Fibroblast of lung (primary cell): ENCODE data around the gene LUZP4. TPM values are rescaled to one million over a fixed set of nuclear protein-coding genes. Genes with fewer than 3 reads are reported as not detected.

Experiments
- DNase-seq, 2 donors: peaks; one replicate each; pipeline versions ENCODE4 v3.0.0 to v3.0.0-alpha.2; 2010; ENCODE audit warnings: low read depth in 2 of 2
- H2AFZ ChIP-seq: 2 replicates; pipeline ENCODE4 v1.5.1; 2012; ENCODE audit warnings: low read length, control low read depth, inconsistent platforms
- H3K27ac ChIP-seq: 2 replicates; pipeline ENCODE4 v1.5.1; 2011; ENCODE audit warnings: low read length, control low read depth; ENCODE audit not compliant: insufficient read depth
- H3K27me3 ChIP-seq: 2 replicates; pipeline ENCODE4 v1.5.1; 2011; ENCODE audit warnings: mild to moderate bottlenecking, low read length; ENCODE audit not compliant: control insufficient read depth, insufficient read depth
- H3K36me3 ChIP-seq: 2 replicates; pipeline ENCODE4 v1.5.1; 2011; ENCODE audit warnings: low read length; ENCODE audit not compliant: control insufficient read depth, insufficient read depth
- H3K4me1 ChIP-seq: 2 replicates; pipeline ENCODE4 v1.5.1; 2011; ENCODE audit warnings: low read length; ENCODE audit not compliant: control insufficient read depth, insufficient read depth; ENCODE audit errors: extremely low read depth
- H3K4me2 ChIP-seq: 2 replicates; pipeline ENCODE4 v1.5.1; 2011; ENCODE audit warnings: low read length, control low read depth; ENCODE audit not compliant: insufficient read depth; ENCODE audit errors: extremely low read depth
- H3K4me3 ChIP-seq, 4 experiments: fragments of 200-600 bp in 1 of 4; sonication (generic) in 1 of 4; replicated peaks in 1 of 4; 2 replicates each; pipeline ENCODE4 v1.5.1; 2011 to 2016; ENCODE audit warnings: low read length in 4 of 4, low read depth in 3 of 4, mild to moderate bottlenecking in 3 of 4, control low read depth in 2 of 4, inconsistent platforms in 1 of 4, mixed read lengths in 1 of 4; ENCODE audit not compliant: insufficient read depth in 1 of 4; ENCODE audit errors: control extremely low read depth in 1 of 4
- H3K79me2 ChIP-seq: 2 replicates; pipeline ENCODE4 v1.5.1; 2012; ENCODE audit warnings: mild to moderate bottlenecking, low read length, inconsistent platforms; ENCODE audit not compliant: control insufficient read depth, insufficient read depth
- H3K9ac ChIP-seq: 2 replicates; pipeline ENCODE4 v1.5.1; 2011; ENCODE audit warnings: mild to moderate bottlenecking, low read length, control low read depth; ENCODE audit not compliant: insufficient read depth
- H3K9me3 ChIP-seq: 2 replicates; pipeline ENCODE4 v1.5.1; 2012; ENCODE audit warnings: low read depth, low read length; ENCODE audit not compliant: control insufficient read depth, insufficient read depth
- H4K20me1 ChIP-seq: 2 replicates; pipeline ENCODE4 v1.5.1; 2011; ENCODE audit warnings: low read length; ENCODE audit not compliant: control insufficient read depth, insufficient read depth; ENCODE audit errors: extremely low read depth
- CTCF ChIP-seq, 2 donors: IDR thresholded peaks in 1 of 2; conservative IDR thresholded peaks in 1 of 2; 1 replicate in 1 of 2; 2 replicates in 1 of 2; pipeline ENCODE4 v1.5.1; 2011 to 2012; ENCODE audit warnings: low read length in 2 of 2, control low read depth in 1 of 2, inconsistent platforms in 1 of 2, low read depth in 1 of 2, mild to moderate bottlenecking in 1 of 2
- EZH2 ChIP-seq: IDR thresholded peaks from 2 replicates; pipeline ENCODE4 v1.5.1; 2012; ENCODE audit warnings: low read length, control low read depth, mild to moderate bottlenecking; ENCODE audit errors: missing control alignments
- polyA plus RNA-seq, 2 donors: library from polyadenylated mRNA; depleted of rRNA in 1 of 2; stranded (reverse) in 1 of 2; unstranded in 1 of 2; fragments of >200 nt; gene quantifications; 2 replicates each; pipeline ENCODE4 v1.2.1, GENCODE V29; 2011 to 2012; ENCODE audit warnings: missing spikeins in 1 of 2
- total RNA-seq: library from RNA; depleted of rRNA; stranded (reverse); fragments of >200 nt; gene quantifications from 2 replicates; pipeline ENCODE4 v1.2.1, GENCODE V29; 2014

Gene LUZP4
- total and polyA plus RNA-seq, 2 donors (not counting 1 experiment from before 2014, with no cell fraction given): not detected

GRCh38 chrX:115297189-115297588 is 7.7 kb downstream of the LUZP4 start:
- Histone ChIP-seq H3K9me3 (no peaks in the 10 kb centered on the region), H4K20me1 (no peaks in the 10 kb centered on the region), H2AFZ (no peak overlapping the region), H3K36me3 (no peaks in the 10 kb centered on the region), H3K27ac (no peak overlapping the region), H3K4me1 (no peaks in the 10 kb centered on the region), H3K4me2 (no peak overlapping the region), H3K79me2 (no peaks in the 10 kb centered on the region), H3K9ac (no peak overlapping the region), H3K27me3 (peaks cover 3% of the 10 kb centered on the region), H3K4me3 (no peak overlapping the region)
- TF ChIP-seq CTCF (conservative IDR thresholded peaks at IDR 0.05 in 1 of 2, IDR thresholded peaks at IDR 0.05 in 1 of 2; ENCODE audit: low read depth in 1 of 2, low read length in 2 of 2) (no peak), EZH2 (no peak)
- no peak for DNase-seq

- no peak for TF ChIP-seq CTCF (conservative IDR thresholded peaks at IDR 0.05 in 1 of 2, IDR thresholded peaks at IDR 0.05 in 1 of 2; ENCODE audit: low read depth in 1 of 2, low read length in 2 of 2)
- no peak for TF ChIP-seq EZH2
- Histone ChIP-seq H3K9ac (no peak overlapping the region), H2AFZ (no peak overlapping the region)
These were observed 21.6 kb downstream of the LUZP4 start for GRCh38 chrX:115311139-115311538.

GRCh38 chrX:115311601-115312001 is 22.1 kb downstream of the LUZP4 start:
- Histone ChIP-seq H3K27me3 (no peaks in the 10 kb centered on the region), H3K4me3 (no peak overlapping the region), H3K4me1 (no peaks in the 10 kb centered on the region), H3K9ac (no peak overlapping the region), H4K20me1 (no peaks in the 10 kb centered on the region), H3K36me3 (no peaks in the 10 kb centered on the region), H2AFZ (no peak overlapping the region), H3K79me2 (no peaks in the 10 kb centered on the region), H3K4me2 (no peak overlapping the region), H3K9me3 (no peaks in the 10 kb centered on the region), H3K27ac (no peak overlapping the region)
- no peak for TF ChIP-seq EZH2
- no peak for TF ChIP-seq CTCF (conservative IDR thresholded peaks at IDR 0.05 in 1 of 2, IDR thresholded peaks at IDR 0.05 in 1 of 2; ENCODE audit: low read depth in 1 of 2, low read length in 2 of 2)
- DNase-seq: peak in 1 of 2 donors; percentile 23

More at GRCh38 chrX:115311139-115311538, 21.6 kb downstream of the LUZP4 start:
- Histone ChIP-seq H3K4me1 (no peaks in the 10 kb centered on the region), H3K4me3 (no peak overlapping the region), H3K27ac (no peak overlapping the region), H3K9me3 (no peaks in the 10 kb centered on the region), H4K20me1 (no peaks in the 10 kb centered on the region), H3K4me2 (no peak overlapping the region), H3K27me3 (no peaks in the 10 kb centered on the region), H3K36me3 (no peaks in the 10 kb centered on the region), H3K79me2 (no peaks in the 10 kb centered on the region)
- DNase-seq: no peak
